ENCODE data around the gene SLC25A23. TPM values are rescaled to one million over a fixed set of nuclear protein-coding genes. Genes with fewer than 3 reads are reported as not detected.

SLC25A23 gene
- total RNA-seq, 1 experiment from 2014 or later, result 89.5 TPM

DNA sequence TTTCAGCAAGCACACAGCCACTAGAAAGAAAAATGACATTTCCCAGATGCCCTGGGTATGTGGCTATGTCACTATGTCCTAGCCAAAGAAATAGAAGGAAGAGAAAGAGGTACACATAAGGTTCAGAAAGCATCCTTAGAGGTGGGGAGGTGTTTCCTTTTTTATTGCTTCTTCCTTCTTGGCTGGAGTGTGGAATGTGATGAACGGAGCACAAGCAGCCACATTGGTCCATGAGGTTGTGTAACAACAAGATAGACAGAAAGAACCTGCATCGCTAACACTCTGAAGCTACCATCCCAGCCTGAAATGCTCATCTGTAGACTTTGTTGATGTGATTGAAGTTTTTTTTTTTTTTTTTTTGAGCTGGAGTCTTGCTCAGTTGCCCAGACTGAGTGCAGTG is 6.7 kb downstream of the SLC25A23 start:
- Histone ChIP-seq H3K4me3 (replicated peaks in 1 of 2; ENCODE audit: low read depth in 1 of 2, low read length in 2 of 2) (no peak overlapping the region), H3K79me2 (ENCODE audit: insufficient read depth, low read length) (no peaks in the 10 kb centered on the region), H3K36me3 (ENCODE audit: control insufficient read depth in 1 of 2, insufficient read depth in 2 of 2, low read length in 2 of 2) (peaks cover 10 to 22% of the 10 kb centered on the region in 2 experiments), H3K4me2 (ENCODE audit: low read length) (no peak overlapping the region), H3K4me1 (ENCODE audit: control insufficient read depth in 1 of 2, insufficient read depth in 2 of 2, low read length in 2 of 2) (peaks cover 5 to 6% of the 10 kb centered on the region in 2 experiments), H3K27ac (ENCODE audit: low read depth, low read length) (no peak overlapping the region), H3K9ac (ENCODE audit: low read length) (no peak overlapping the region), H2AFZ (ENCODE audit: low read depth, low read length, poor library complexity, severe bottlenecking) (no peak overlapping the region), H3K9me3 (ENCODE audit: control insufficient read depth in 1 of 2, insufficient read depth in 1 of 2, low read depth in 1 of 2, low read length in 2 of 2) (peaks cover 0 to 13% of the 10 kb centered on the region in 2 experiments; a peak in 2 of 4 replicates), H4K20me1 (ENCODE audit: insufficient read depth) (no peaks in the 10 kb centered on the region), H3K27me3 (ENCODE audit: insufficient read depth, low read length) (no peaks in the 10 kb centered on the region), H3K9me2 (ENCODE audit: insufficient read depth) (no peaks in the 10 kb centered on the region)
- TF ChIP-seq EZH2phosphoT487 (IDR thresholded peaks at IDR 0.05; ENCODE audit: borderline replicate concordance) (no peak), YY1 (IDR thresholded peaks at IDR 0.05; ENCODE audit: extremely low read depth, insufficient replicate concordance, low read depth, low read length) (no peak), SP1 (IDR thresholded peaks at IDR 0.05; ENCODE audit: low read depth) (no peak)
- TF ChIP-seq, protein P1, sequence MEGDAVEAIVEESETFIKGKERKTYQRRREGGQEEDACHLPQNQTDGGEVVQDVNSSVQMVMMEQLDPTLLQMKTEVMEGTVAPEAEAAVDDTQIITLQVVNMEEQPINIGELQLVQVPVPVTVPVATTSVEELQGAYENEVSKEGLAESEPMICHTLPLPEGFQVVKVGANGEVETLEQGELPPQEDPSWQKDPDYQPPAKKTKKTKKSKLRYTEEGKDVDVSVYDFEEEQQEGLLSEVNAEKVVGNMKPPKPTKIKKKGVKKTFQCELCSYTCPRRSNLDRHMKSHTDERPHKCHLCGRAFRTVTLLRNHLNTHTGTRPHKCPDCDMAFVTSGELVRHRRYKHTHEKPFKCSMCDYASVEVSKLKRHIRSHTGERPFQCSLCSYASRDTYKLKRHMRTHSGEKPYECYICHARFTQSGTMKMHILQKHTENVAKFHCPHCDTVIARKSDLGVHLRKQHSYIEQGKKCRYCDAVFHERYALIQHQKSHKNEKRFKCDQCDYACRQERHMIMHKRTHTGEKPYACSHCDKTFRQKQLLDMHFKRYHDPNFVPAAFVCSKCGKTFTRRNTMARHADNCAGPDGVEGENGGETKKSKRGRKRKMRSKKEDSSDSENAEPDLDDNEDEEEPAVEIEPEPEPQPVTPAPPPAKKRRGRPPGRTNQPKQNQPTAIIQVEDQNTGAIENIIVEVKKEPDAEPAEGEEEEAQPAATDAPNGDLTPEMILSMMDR (IDR thresholded peaks at IDR 0.05 in 2 of 3, conservative IDR thresholded peaks at IDR 0.05 in 1 of 3; ENCODE audit: borderline replicate concordance in 1 of 3, insufficient read depth in 1 of 3, low read depth in 2 of 3, low read length in 2 of 3), result no peak
- TF ChIP-seq, protein P2, sequence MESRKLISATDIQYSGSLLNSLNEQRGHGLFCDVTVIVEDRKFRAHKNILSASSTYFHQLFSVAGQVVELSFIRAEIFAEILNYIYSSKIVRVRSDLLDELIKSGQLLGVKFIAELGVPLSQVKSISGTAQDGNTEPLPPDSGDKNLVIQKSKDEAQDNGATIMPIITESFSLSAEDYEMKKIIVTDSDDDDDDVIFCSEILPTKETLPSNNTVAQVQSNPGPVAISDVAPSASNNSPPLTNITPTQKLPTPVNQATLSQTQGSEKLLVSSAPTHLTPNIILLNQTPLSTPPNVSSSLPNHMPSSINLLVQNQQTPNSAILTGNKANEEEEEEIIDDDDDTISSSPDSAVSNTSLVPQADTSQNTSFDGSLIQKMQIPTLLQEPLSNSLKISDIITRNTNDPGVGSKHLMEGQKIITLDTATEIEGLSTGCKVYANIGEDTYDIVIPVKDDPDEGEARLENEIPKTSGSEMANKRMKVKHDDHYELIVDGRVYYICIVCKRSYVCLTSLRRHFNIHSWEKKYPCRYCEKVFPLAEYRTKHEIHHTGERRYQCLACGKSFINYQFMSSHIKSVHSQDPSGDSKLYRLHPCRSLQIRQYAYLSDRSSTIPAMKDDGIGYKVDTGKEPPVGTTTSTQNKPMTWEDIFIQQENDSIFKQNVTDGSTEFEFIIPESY (IDR thresholded peaks at IDR 0.05; ENCODE audit: extremely low read depth, insufficient replicate concordance, low read length), result no peak
- ChIA-PET POLR2A (no interaction called here), CTCF (no interaction called here), RAD21 (ENCODE audit: low non-redundant PET in 1 of 2, low total read pairs in 2 of 2, uncharacterized antibody in 2 of 2, unreplicated experiment in 2 of 2) (no interaction called here)
- no peak for DNase-seq (ENCODE audit: low read depth, low spot score)
- BruUV-seq (replicated peaks), result no TSS peak
- ATAC-seq, result no peak
- intact Hi-C loops (cut with micrococcal nuclease), result no loop called here

Measured in HCT116 (cell line).